GM18498 (cell line): ENCODE data around the gene INPP5D.
"Not testable (repeated sequence)": the region's sequence is repeated elsewhere in the genome, so short reads cannot be mapped to it uniquely, and the experiment has no call there.

ENCODE experiments used
- ATAC-seq: cut with Tn5 transposase; IDR thresholded peaks from one replicate; pipeline ENCODE4 v1.9.1; 2021; ENCODE audit warnings: mild to moderate bottlenecking, moderate library complexity; ENCODE audit not compliant: unreplicated experiment

INPP5D gene

GRCh38 chr2:233164967-233165366 is 104.8 kb downstream of the INPP5D start:
- ATAC-seq: no peak

- ATAC-seq: no peak
Observed at GRCh38 chr2:233165543-233165894, 105.4 kb downstream of the INPP5D start.

GRCh38 chr2:233165895-233166661 is 105.9 kb downstream of the INPP5D start:
- no peak for ATAC-seq

- ATAC-seq: no peak
Observed at GRCh38 chr2:233168445-233168844, 108.3 kb downstream of the INPP5D start.

- no peak for ATAC-seq
Observed at GRCh38 chr2:233168919-233169318, 108.8 kb downstream of the INPP5D start.

GRCh38 chr2:233171344-233171743 is 111.2 kb downstream of the INPP5D start:
- no peak for ATAC-seq

- no peak for ATAC-seq
Observed at GRCh38 chr2:233173115-233173514, 113.0 kb downstream of the INPP5D start.

- no peak for ATAC-seq
Observed at GRCh38 chr2:233174137-233174536, 114.0 kb downstream of the INPP5D start.

- ATAC-seq: no peak
Observed at GRCh38 chr2:233178994-233179847, 119.1 kb downstream of the INPP5D start.

- no peak for ATAC-seq
Observed at GRCh38 chr2:233179848-233180366, 119.8 kb downstream of the INPP5D start.

- ATAC-seq: no peak
Observed at GRCh38 chr2:233183869-233184418, 123.8 kb downstream of the INPP5D start.

GRCh38 chr2:233184669-233185068 is 124.5 kb downstream of the INPP5D start:
- no peak for ATAC-seq

GRCh38 chr2:233185330-233185729 is 125.2 kb downstream of the INPP5D start:
- no peak for ATAC-seq

GRCh38 chr2:233185963-233186362 is 125.8 kb downstream of the INPP5D start:
- no peak for ATAC-seq

GRCh38 chr2:233186851-233187250 is 126.7 kb downstream of the INPP5D start:
- ATAC-seq: no peak

GRCh38 chr2:233189025-233189424 is 128.9 kb downstream of the INPP5D start:
- ATAC-seq: no peak

- not testable (repeated sequence) for ATAC-seq
Observed at GRCh38 chr2:233191016-233191415, 130.9 kb downstream of the INPP5D start.

- ATAC-seq: no peak
Observed at GRCh38 chr2:233193738-233194137, 133.6 kb downstream of the INPP5D start.

- no peak for ATAC-seq
Observed at GRCh38 chr2:233195027-233195426, 134.9 kb downstream of the INPP5D start.

- no peak for ATAC-seq
Observed at GRCh38 chr2:233197022-233197421, 136.9 kb downstream of the INPP5D start.

- ATAC-seq: no peak
Observed at GRCh38 chr2:233198026-233198425, 137.9 kb downstream of the INPP5D start.

- no peak for ATAC-seq
Observed at GRCh38 chr2:233199870-233200269, 139.7 kb downstream of the INPP5D start.
